Measurements from ENCODE around the gene TENM4. TPM values are rescaled to one million over a fixed set of nuclear protein-coding genes. Genes with fewer than 3 reads are reported as not detected.

TENM4 gene
- total and polyA plus RNA-seq, 2 donors = 1.5 to 27.8 TPM

DNA sequence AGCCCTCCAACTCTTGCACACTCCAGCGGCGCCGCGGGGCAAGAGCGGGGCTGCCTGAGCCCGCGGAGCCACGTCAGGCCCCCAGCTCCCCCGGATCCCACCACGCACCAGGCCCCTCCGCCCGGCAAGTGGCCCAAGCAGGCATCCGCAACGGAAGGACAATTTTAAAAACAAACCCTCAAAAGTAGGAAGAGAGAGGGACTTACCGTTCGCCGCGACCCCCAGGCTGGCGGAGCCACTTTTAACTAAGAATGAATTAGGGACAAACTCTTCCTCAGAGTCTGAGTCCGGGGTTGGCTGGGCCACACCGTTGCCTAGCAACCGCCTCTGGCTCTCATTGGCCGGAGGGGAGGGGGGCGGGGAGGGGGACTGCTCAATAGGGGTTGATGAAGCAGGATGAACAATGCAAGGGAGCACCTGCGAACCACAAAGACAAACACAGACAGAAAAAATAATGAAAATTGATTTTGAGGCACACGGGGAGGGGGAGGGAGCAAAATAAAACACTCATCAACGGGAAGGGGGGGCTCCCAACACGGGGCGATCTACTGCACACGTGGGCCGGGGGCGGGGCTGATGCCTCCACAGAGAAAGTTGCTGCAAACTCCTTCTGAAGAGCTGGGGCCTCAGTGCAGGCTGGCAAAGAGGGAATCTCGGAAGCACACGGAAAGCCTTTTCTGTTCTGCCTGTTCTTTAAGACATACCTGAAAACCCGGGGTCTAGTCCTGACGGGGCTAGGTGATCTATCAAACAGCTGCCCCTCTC lies 478.7 kb downstream of the TENM4 start:
- no peaks in the 10 kb centered on the region for H3K36me3 ChIP-seq (ENCODE audit: insufficient read depth)
- H3K27ac ChIP-seq (ENCODE audit: low read depth) = no peak overlapping the region
- H3K4me3 ChIP-seq (ENCODE audit: low read depth, low read length) = no peak overlapping the region
- peak; percentile 68 for DNase-seq (ENCODE audit: extremely low spot score)
- 13% methylated on average over 36 of the region's 36 CpGs for WGBS
- no peaks in the 10 kb centered on the region for H3K4me1 ChIP-seq (ENCODE audit: insufficient read depth)

DNA sequence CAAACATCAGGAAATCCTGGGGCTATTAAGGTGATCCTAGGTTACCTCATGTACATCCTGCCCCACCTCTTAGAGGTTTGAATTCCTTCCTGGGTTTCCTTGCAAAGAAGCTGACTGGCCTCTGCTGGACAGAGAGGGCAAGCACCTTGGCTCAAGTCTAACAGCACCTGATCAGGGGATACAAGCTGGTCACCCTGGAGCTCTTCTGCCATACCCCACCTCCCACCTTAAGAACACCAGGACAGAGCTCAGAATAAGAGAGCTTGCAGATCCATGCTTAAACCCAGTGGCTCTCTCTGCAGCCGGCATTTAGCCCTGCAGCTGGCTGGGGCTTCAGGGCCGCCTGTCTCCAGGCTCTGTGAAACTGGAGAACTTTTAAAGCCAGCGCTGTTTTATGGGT lies 479.6 kb downstream of the TENM4 start:
- DNase-seq (ENCODE audit: extremely low spot score) = no peak
- Histone ChIP-seq H3K4me1 (ENCODE audit: insufficient read depth) (no peaks in the 10 kb centered on the region), H3K27ac (ENCODE audit: low read depth) (no peak overlapping the region), H3K36me3 (ENCODE audit: insufficient read depth) (no peaks in the 10 kb centered on the region), H3K4me3 (ENCODE audit: low read depth, low read length) (no peak overlapping the region)
- 53% methylated on average over 3 of the region's 3 CpGs for WGBS

DNA sequence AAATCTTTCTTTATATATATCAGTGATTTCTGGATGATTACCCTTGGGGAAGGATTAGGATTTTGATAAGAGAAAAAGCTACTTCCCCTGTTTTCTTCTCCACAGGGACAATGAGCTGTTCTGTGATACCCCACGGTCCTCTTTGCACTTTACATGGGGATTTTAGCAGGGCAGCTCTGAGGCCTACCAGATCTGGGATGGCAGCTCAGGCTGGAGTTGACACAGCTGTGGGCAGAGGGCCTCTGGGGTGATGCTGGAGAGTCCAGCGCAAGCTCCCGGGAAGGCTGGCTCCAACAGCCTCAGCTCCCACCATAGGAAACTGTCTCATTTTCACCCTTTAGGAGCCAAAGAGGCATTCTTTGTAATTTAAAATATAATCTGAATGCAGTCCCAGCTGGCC lies 482.4 kb downstream of the TENM4 start:
- Histone ChIP-seq H3K27ac (ENCODE audit: low read depth) (no peak overlapping the region), H3K4me3 (ENCODE audit: low read depth, low read length) (no peak overlapping the region), H3K4me1 (ENCODE audit: insufficient read depth) (no peaks in the 10 kb centered on the region), H3K36me3 (ENCODE audit: insufficient read depth) (no peaks in the 10 kb centered on the region)
- DNase-seq (ENCODE audit: extremely low spot score) = no peak
- 88% methylated on average over 3 of the region's 3 CpGs for WGBS

DNA sequence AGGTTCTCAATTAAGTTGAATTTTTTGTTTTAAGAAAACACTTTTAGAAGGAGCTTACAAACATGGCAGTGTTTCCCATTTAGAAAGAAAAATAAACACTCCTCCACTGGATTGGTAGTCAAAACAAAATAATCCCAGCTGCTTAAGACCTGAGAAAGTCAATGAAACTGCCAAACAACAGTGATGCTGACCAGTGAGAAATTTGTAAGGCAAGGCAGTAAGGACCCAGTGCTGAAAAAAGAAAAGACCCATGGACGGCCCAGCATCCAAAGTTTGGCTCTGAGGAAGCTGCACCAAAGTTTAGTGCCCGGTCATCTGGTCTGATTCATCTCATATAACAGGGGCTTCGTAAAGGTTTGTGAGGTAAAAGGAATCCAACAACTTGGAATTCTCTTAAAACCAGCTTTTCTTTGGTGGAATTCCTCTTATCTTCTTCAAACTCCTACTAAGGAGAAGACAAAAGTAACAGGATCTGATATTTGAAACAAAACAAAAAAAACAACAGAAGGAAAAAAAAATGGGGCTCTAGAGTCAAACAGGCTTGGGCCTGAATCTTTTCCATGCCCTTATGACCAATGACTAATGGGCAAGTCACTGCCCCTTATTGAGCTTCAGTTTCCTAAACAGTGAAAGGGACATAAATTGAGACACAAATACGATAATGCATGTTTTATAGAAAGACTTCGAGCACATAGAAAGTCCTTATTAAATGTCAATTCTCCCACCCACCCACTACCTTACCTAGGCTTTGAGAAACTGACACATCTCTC lies 483.2 kb downstream of the TENM4 start:
- no peak overlapping the region for H3K4me3 ChIP-seq (ENCODE audit: low read depth, low read length)
- no peaks in the 10 kb centered on the region for H3K4me1 ChIP-seq (ENCODE audit: insufficient read depth)
- DNase-seq (ENCODE audit: extremely low spot score) = no peak
- H3K27ac ChIP-seq (ENCODE audit: low read depth) = no peak overlapping the region
- WGBS = 65% methylated on average over 5 of the region's 5 CpGs
- H3K36me3 ChIP-seq (ENCODE audit: insufficient read depth) = no peaks in the 10 kb centered on the region

DNA sequence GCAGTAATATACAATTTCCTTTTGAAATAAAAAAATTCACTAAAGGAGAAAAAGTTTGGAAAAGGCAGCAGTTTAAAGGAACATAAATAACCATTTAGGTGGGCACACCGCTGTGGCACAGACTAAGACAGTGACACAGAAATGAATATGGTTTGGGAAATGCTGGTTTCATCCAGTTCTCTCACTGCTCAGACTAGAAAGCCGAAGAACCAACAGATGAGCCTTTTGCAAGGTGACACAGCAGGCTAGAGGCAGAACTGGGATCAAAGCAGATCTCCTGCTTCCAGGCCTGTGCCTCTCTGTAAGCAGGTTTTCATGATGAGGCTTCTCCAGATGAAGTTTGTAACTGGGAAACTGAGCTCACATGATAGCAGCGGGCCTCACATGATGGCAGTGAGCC lies 486.1 kb downstream of the TENM4 start:
- 96% methylated on average over 3 of the region's 3 CpGs for WGBS
- H3K4me1 ChIP-seq (ENCODE audit: insufficient read depth) = no peaks in the 10 kb centered on the region
- no peak overlapping the region for H3K4me3 ChIP-seq (ENCODE audit: low read depth, low read length)
- H3K36me3 ChIP-seq (ENCODE audit: insufficient read depth) = no peaks in the 10 kb centered on the region
- H3K27ac ChIP-seq (ENCODE audit: low read depth) = no peak overlapping the region
- DNase-seq (ENCODE audit: extremely low spot score) = no peak

DNA sequence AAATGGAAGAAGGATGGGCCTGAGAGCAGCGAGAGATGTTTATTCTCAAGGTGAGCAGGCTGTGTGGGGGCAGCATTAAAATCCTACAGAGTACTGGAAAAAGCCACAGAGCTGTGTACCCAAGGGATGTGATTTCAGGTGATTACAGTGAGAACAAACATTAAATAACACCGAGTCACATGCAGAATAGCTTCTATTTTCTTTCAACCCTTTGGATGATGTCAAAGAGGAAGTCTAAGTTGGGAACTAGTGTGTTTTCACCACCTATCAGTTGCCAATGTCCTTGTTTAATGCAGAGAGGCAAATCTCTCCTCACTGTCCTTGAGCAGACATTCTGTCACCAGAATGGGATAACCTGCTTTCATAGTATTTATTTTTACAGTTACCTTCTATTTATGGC lies 486.6 kb downstream of the TENM4 start:
- Histone ChIP-seq H3K27ac (ENCODE audit: low read depth) (no peak overlapping the region), H3K4me1 (ENCODE audit: insufficient read depth) (no peaks in the 10 kb centered on the region), H3K36me3 (ENCODE audit: insufficient read depth) (no peaks in the 10 kb centered on the region), H3K4me3 (ENCODE audit: low read depth, low read length) (no peak overlapping the region)
- no peak for DNase-seq (ENCODE audit: extremely low spot score)
- 73% methylated on average over 2 of the region's 2 CpGs for WGBS

DNA sequence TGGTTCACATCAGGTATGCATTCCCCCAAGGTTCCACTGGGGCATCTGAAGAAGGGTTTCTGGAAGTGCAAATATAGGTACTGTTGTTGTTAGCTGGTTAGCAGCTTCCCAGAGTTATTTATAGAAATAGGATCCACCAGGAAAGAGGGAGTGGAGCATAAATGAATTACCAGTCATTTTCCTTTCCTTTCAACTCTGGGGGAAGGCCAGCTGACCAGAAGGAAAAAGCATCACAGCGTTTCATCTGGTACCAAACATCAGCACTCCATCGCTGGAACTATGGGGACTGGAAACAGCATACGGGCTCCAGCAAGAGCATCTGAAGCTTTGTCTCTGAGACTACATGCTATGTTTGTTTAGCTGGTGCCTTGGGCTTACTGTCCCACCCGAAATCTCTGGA lies 487.9 kb downstream of the TENM4 start:
- H3K36me3 ChIP-seq (ENCODE audit: insufficient read depth) = no peaks in the 10 kb centered on the region
- H3K4me3 ChIP-seq (ENCODE audit: low read depth, low read length) = no peak overlapping the region
- no peak overlapping the region for H3K27ac ChIP-seq (ENCODE audit: low read depth)
- DNase-seq (ENCODE audit: extremely low spot score) = no peak
- 53% methylated on average over 4 of the region's 4 CpGs for WGBS
- H3K4me1 ChIP-seq (ENCODE audit: insufficient read depth) = no peaks in the 10 kb centered on the region

DNA sequence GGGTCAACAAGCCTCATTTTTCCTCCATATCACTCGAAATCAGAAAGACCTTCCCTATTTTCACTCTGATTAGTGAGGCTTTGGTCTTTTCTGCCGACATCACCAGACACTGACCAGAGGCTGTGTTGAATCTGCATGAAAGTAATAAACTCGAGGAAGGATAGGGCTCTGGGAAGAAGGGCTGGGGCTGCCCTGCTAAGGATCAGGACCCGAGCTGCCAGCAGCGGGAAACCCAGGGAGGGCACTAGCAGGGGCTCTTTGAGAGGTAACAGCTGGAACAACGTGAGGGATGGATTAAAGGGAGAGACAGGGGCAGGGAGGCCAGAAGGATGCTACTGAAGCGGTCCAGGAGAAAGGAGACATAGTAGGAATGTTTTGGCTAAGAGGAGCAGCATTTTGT lies 488.7 kb downstream of the TENM4 start:
- no peak overlapping the region for H3K4me3 ChIP-seq (ENCODE audit: low read depth, low read length)
- DNase-seq (ENCODE audit: extremely low spot score) = no peak
- no peaks in the 10 kb centered on the region for H3K36me3 ChIP-seq (ENCODE audit: insufficient read depth)
- WGBS = 67% methylated on average over 7 of the region's 7 CpGs
- no peak overlapping the region for H3K27ac ChIP-seq (ENCODE audit: low read depth)
- no peaks in the 10 kb centered on the region for H3K4me1 ChIP-seq (ENCODE audit: insufficient read depth)

DNA sequence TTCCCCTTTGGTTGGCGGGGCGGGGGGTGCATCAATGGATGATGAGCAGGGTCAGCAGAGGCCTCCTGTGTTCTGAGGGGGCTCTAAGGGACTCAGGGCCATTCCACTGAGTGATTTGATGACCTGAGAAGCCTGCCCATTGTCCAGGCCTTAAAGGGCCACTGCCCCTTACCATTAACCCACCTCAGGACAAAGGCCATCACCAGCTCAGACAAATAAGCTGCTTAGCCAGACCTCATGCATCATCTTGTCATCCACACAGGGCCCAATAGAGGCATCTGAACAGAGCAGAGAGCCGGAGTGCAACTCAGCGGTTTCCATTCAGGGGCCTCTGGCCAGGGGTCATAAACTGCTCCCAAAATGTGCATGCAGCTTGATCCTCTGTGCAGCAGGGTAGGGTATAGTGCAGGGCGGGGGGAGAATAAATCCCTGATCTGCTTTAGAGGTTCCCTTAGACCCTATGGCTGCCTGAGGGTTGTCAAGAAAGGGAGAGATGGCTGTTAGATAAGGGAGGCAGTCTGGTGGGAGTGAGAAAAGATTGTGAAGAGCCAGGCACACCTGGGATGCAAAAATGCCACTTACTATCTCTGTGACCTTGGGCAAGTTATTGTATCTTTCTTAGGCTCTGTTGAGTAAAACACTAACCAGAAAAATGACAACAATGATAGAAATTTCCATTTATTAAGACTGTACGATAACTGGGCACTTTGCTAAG lies 490.7 kb downstream of the TENM4 start:
- Histone ChIP-seq H3K27ac (ENCODE audit: low read depth) (no peak overlapping the region), H3K36me3 (ENCODE audit: insufficient read depth) (no peaks in the 10 kb centered on the region), H3K4me1 (ENCODE audit: insufficient read depth) (no peaks in the 10 kb centered on the region), H3K4me3 (ENCODE audit: low read depth, low read length) (no peak overlapping the region)
- 91% methylated on average over 6 of the region's 6 CpGs for WGBS
- DNase-seq (ENCODE audit: extremely low spot score) = no peak

DNA sequence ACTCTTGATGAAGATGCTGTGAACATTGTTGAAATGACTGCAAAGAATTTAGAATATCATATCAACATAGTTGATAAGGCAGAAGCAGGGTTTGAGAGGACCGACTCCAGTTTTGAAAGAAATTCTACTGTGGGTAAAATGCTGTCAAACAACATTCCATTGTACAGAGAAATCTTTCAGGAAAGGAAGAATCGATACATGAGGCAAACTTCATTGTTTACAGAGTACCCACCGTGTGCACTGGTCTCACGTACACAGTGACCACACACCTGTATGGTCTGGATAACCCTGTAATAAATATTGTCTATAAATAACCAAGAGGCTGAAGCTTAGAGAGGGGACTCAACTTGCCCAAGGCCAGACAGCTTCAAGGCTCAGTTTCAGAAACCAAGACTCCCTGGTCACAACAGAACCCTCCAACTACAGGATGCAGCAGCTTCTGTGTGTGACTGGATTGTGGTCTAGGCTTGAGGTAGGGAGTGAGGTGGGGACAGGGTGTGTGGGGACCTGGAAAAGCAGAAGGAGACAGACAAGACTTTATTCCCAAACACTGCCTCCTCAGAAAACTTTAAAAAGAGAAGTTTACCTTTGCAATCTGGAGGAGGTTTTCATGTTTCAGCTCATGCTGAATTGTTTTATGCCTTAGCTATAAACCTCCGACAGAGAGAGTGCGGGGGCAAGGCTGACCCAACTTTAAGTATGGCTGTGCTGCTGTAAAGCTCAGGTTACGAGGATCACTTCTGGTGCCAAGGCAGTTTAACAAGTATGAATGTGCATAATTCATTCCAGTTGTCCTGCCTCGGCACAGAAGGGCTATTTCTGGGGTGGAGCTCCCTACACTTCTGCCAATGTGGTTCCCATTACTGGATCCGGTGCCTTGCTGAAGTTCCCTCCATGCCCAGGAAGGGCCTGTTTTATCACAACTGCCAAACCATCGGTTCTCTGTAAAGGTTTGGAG lies 493.6 kb downstream of the TENM4 start:
- DNase-seq (ENCODE audit: extremely low spot score) = no peak
- H3K4me1 ChIP-seq (ENCODE audit: insufficient read depth) = no peaks in the 10 kb centered on the region
- H3K36me3 ChIP-seq (ENCODE audit: insufficient read depth) = no peaks in the 10 kb centered on the region
- H3K27ac ChIP-seq (ENCODE audit: low read depth) = no peak overlapping the region
- H3K4me3 ChIP-seq (ENCODE audit: low read depth, low read length) = no peak overlapping the region
- 46% methylated on average over 10 of the region's 10 CpGs for WGBS

DNA sequence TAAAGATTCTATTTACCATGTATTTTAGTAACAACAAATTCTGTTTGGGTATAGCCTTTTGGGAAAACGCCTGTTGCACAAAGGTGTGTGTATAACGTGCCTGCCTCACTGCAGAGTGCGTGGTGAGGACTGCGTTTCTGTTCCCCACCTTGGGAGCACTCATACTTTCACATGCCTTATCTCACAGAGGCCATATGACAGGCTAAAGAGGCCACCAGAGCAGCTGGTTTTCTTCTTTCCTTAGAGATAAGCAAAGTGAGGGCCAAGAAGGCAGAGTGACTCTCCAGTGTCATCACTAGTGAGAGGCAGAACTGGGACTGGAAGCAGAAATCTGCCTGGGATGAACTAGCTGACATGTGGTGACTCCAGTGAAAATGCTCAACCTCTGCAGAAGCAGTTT lies 497.0 kb downstream of the TENM4 start:
- H3K36me3 ChIP-seq (ENCODE audit: insufficient read depth) = no peaks in the 10 kb centered on the region
- H3K27ac ChIP-seq (ENCODE audit: low read depth) = no peak overlapping the region
- 70% methylated on average over 4 of the region's 4 CpGs for WGBS
- H3K4me1 ChIP-seq (ENCODE audit: insufficient read depth) = no peaks in the 10 kb centered on the region
- H3K4me3 ChIP-seq (ENCODE audit: low read depth, low read length) = no peak overlapping the region
- DNase-seq (ENCODE audit: extremely low spot score) = no peak

DNA sequence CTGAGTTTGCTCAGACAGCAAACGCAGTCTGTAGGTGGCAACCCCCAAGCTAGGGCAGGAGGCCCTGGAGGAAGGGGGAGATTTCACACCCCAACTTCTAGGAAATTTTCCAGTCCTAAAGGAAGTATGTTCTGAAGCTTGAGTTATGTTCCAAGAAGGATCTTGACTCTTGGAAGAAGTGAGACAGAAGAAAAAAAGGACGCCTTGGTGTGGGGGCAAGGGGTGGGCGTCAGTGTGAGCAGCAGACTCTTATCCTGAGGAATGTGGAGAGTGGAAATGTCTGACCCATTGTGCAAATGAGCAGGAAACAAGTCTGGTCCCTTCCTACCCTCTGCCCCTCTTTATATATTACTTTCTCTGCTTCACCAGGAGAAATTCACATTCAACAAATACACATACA lies 497.7 kb downstream of the TENM4 start:
- no peaks in the 10 kb centered on the region for H3K36me3 ChIP-seq (ENCODE audit: insufficient read depth)
- H3K4me3 ChIP-seq (ENCODE audit: low read depth, low read length) = no peak overlapping the region
- no peak for DNase-seq (ENCODE audit: extremely low spot score)
- no peak overlapping the region for H3K27ac ChIP-seq (ENCODE audit: low read depth)
- 42% methylated on average over 3 of the region's 3 CpGs for WGBS
- no peaks in the 10 kb centered on the region for H3K4me1 ChIP-seq (ENCODE audit: insufficient read depth)

DNA sequence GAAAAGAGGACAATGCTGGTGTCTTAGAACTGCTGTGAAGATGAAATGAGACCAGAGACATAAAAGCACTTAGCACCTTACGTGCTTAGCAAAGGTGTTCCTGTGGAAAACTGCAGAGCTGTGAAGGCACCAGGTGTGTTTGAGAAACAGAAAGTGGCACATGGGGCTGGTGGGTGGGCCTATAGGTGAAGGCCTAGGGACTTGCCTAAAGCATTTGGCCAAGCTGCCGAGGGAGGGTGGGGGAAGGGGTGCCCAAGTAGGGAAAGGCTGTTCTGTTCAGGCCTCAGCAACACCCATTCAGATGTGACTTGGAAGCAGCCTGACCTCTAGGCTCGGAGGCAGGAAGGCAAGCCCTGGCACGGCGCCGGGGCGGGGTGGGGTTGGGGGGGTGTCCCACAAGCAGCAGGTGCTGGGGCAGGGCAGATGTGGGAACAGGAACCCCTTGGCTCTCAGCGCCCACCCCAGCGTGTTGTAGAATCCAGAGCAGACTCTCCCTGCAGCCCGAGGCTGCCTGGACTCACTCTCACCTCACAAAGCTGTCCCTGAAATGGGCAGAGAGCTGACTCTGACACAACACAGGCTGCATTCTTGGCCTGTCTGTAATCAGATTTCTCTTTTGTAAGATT lies 499.5 kb downstream of the TENM4 start:
- no peak overlapping the region for H3K4me3 ChIP-seq (ENCODE audit: low read depth, low read length)
- DNase-seq (ENCODE audit: extremely low spot score) = no peak
- WGBS = 51% methylated on average over 10 of the region's 10 CpGs
- H3K4me1 ChIP-seq (ENCODE audit: insufficient read depth) = no peaks in the 10 kb centered on the region
- H3K36me3 ChIP-seq (ENCODE audit: insufficient read depth) = no peaks in the 10 kb centered on the region
- no peak overlapping the region for H3K27ac ChIP-seq (ENCODE audit: low read depth)

Data from urinary bladder (tissue), 4 donors.